ENCODE data around the gene ERC2. TPM values are rescaled to one million over a fixed set of nuclear protein-coding genes. Genes with fewer than 3 reads are reported as not detected.
"Not testable (repeated sequence)": the region's sequence is repeated elsewhere in the genome, so short reads cannot be mapped to it uniquely, and the experiment has no call there.

Gene ERC2
- 1 to 10 TPM; 1.4 to 3.0 (median 2.1) TPM for polyA plus RNA-seq (ENCODE audit: insufficient read depth in 1 of 5, insufficient read length in 5 of 5, low replicate concordance in 1 of 5)
- long read RNA-seq, donor 1: 0 reads
- long read RNA-seq, donor 2: 0 reads
- long read RNA-seq, donor 3: 0 reads
- long read RNA-seq, donor 4, partial matches to known transcripts: 0 of 1 reads
- long read RNA-seq, donor 4, other reads (novel, unspliced or antisense): 0 of 1 reads
- long read RNA-seq, donor 5: 0 reads
- long read RNA-seq, donor 6: 0 reads
- long read RNA-seq, donor 7: 0 reads
- long read RNA-seq, donor 8: 0 reads

DNA sequence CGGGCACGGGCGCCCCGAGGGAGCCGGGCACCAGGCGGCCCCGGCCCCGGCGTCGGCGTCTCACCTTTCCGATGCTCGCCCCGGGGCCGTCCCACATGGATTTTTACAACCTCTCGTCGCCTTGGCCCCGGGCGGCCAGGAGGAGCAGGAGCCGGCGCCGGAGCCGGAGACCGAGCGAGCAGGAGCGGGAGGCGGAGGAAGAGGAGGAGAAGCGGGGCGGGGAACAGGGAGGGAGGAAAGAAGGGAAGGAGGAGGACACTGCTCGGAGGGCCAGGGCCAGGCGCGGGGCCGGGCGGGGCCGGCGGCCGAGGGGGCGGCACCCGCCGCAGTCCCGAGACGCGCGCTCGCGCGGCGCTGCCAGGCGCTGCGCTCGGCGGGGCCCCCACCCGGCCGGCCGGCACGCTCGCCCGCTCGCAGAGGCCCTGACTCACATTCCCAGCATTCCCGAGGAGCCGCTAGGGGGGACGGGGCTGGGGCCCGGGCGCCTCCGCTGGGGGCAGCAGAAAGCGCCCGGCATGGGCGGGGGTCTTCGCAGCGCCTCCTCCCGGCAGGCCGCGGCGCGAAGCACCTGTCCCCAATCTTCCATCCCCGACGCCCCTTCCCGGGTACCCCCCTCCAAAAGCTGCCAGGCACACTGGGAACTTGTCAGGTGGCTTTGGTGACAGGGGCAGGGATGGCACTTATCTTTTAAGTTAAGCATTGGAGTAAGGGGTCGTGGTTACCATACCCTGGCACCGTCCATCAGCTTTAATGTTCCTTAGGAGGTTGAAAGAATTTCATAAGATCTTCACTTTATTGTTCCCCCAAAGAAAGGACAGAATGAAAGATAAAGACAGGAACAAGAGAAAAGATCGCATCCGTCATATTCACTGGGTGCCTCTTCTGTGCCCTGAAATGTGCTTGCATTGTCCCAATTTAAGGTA, at the start of gene ERC2:
Gene ERC2, minus strand, starts transcription at position 284 of the 923 bp plus-strand sequence.
- no peak for DNase-seq

DNA sequence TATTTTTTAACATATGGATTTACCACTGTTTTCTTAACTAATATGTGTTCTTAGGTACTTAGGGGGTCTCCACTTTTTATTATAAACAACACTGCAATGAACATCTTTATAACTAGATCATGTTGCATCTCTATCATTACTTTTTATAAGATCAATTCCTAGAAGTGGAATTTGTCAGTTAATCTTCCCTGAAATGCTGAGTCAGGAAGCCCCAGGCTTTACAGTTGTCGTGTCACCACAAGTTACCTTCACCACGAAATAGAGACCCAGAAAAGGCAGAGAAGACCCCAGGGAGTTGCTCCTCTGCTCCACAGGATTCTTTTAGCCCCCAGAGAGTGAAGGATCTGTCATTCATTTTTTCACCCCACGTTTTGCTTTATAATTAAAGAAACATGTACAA, 34.5 kb upstream of the ERC2 start:
- no peak for DNase-seq

- not testable (repeated sequence) for DNase-seq
Observed at GRCh38 chr3:56496376-56496775, 28.1 kb upstream of the ERC2 start.

GRCh38 chr3:56494679-56495322, 26.5 kb upstream of the ERC2 start:
- peak; percentile 62 to 79 for DNase-seq

- no peak for DNase-seq
Observed at GRCh38 chr3:56491566-56491965, 23.3 kb upstream of the ERC2 start.

DNA sequence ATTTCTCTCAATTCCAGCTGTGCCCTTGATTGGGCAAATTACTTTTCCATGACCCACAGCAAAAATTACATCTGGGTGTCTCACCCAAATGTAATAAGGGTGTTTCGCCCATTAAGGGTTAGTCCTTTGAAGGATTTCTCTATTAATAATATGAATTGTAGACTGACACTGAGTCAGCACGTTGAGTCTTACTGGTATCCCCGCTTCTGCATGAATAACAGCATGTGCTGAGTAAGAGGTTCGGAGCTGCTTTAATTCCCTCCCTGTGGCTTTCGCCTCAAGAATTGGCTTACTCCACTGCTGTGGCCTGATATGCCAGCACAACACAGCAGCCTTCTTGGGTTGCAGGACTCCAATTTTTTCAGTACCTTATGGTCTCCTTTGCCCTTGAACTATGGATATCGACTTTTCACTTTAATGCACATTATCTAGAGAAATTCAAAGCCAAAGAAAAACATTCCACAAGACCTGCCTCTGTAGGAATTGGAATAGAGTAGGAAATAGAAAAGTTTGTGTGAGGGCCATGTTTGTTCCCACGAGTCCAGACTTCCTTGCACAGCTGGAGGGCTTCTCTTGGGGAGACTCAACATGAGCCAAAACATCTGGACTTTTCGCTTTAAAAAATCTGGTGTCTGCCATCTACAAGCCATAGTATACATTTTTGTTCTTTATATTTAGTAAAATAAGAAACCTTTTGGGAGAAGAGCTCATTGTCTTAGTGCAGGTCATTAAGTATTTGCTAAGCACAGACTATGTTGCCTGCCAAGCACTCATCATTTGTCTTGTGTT, 20.7 kb upstream of the ERC2 start:
- DNase-seq: no peak

DNA sequence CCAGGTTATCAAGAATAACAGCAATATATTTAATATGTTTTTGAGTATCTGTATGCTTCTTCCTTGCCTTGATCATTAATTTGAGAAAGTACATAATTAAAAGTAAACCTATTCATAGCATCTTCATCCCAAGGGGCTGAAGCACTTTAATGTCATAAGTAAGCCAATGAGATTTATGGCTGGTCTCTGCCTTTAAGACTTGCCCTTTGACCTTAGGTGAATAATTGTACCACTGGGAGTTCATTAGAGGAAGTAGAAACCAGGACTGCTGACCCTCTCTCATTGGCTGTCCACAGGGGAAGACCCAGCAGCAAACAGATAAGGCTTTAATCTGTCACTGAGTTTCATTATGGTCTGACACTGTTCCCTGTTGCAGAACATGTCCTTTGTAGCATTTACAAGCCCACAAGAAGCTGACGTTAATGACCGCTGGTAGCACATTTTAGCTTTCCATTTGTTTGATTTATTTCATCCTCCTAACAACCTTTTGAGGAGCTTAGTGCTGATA, 16.3 kb upstream of the ERC2 start:
- no peak for DNase-seq

- DNase-seq: no peak
Observed at GRCh38 chr3:56484122-56484521, 15.9 kb upstream of the ERC2 start.

DNA sequence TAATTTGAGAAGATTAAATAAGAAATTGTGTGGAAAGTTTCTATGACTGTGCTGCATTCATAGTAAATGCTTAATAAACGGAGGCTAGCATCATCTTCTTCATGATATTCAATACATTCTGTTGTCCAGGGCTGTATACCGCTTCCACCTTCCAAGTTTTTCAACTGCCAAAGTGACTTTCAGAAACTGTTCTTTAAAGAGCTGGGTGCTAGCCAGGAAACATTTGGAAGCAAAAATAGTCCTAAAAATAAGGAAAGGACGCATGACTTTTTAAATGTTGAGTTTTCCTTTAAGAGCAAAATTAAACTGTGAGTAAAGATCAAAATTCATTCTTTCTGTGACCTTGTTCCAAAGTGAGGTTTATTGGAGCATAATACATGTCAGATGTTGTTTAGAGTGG, 9.4 kb upstream of the ERC2 start:
- DNase-seq: no peak

DNA sequence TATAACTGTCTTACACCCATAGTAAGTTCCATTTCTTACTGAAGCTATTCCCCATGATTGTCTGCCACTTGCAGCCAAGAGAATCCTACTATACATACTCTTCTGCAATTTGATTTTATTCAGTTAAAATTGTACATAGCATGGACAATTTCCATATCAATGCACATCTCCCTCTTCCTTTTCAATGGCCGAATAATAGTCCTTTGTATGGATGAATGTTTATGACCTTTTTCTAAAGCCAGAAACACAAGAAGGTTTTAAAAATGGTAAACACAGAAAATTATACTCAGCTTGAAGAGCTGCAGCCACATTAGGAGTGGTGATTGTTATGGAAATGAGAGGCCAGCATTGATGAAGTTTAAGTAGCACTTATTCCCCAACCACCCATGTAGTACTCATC, 8.5 kb upstream of the ERC2 start:
- no peak for DNase-seq

DNA sequence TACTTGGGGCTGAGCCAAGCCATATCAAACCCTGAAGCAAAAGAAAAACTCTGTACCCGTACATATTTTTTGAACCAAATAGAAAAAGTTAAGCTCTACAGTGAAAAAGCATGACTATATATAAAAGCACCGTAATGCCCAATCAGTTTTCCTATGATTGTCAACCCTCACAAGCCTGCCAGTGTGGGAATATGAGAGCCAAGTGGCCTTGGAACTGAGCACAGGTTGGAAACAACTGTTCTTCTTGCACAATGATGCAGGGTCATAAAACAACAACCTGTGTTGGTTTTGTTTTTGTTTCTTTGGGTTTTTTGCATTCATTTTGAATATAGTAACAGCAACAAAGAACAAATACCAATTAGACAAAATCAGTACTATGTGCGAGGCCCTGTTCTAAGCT, 3.5 kb upstream of the ERC2 start:
- no peak for DNase-seq

DNA sequence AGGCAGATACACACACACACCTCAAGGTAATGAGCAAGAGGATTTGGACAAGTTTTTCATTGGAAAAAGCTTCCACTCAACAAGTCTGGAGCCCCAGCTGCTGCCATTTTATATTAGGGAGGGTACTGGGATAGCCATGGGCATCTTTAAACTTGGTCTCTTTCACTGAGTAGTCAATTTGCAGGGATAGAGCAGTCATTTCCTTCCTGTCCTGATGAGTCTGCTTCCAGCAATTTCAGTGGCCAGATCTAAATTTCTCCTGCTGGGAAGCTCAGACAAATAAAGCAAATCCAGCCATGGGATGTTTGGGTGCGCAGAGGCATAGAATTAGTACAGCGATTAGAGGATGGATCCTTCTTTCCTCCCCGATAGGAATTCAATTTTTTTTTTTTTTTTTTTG, 874 bp upstream of the ERC2 start:
- no peak for DNase-seq

GRCh38 chr3:56467801-56468183, 475 bp downstream of the ERC2 start:
- no peak for DNase-seq

DNA sequence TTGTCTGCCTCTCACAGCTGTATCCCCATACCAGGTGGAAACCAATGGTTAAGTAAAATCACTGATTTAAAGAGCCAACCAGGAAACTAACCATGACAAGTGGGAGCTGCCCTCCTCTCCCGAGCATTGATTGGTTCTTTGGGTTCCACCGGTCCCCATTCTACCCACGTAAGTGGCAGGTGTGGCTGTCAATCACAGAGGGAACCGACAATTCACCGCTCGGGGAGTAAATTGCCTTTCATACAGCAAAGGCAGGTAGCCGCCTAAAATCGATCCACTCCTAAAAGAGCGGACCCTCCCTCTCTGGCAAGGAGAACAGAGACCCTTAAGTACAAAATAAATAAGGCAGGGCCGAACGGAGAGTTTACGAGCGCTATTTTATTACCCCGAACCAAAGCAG, 1.2 kb downstream of the ERC2 start:
- DNase-seq: peak; percentile 44 to 54

- no peak for DNase-seq
Observed at GRCh38 chr3:56459719-56460118, 8.5 kb downstream of the ERC2 start.

GRCh38 chr3:56459104-56459496, 9.2 kb downstream of the ERC2 start:
- DNase-seq: no peak

DNA sequence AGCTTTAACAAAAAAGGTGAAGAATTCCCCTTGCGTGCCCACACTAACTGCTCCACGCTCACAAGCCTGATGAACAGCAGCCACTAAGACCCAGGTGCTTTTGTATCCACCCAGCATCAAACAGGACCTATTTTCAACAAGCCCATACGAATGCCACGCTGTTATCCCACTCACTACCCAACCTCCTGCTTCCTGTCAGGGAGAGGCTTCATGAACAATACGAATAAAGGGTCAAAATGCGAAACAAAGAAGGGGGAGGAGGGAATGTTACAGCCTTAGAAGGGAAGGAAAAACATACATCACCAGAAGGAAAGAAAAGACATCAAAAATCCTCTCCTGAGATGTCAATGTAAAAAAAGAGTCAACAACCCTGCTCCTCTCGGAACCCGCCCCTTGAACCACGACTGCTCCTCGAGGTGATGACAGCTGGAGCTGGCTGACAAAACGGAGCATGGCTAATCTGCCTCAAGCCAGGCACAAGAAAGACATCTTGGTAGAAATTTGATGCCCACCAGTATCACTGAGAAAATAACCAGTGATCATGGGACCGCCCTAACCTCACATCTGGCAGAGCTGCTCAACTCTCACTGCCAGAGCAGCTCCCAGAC, 9.7 kb downstream of the ERC2 start:
- DNase-seq: no peak

- DNase-seq: no peak
Observed at GRCh38 chr3:56456117-56456516, 12.2 kb downstream of the ERC2 start.

- DNase-seq: no peak
Observed at GRCh38 chr3:56453011-56453410, 15.3 kb downstream of the ERC2 start.

- DNase-seq: no peak
Observed at GRCh38 chr3:56452085-56452484, 16.2 kb downstream of the ERC2 start.

DNA sequence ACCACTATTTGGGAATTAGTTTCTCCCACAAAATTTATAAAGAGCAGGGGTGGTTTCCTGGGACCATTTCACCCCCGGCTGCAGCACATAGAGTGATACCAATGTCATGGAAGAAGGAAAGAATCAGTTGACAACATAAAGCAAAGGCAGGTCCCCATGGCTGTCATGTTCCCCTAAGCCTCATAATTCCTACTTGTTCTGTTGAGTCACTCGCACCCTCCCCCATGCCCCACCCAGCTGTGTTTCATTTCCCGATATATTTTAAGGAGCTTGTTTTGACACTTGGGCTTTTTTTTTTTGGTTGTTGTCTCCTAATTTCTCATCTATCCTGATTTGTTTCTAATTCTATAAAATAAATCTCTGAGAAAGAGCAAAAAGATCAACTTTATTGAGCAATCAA, 24.9 kb downstream of the ERC2 start:
- DNase-seq: no peak
